Kidney glomerular epithelial cell (primary cell): ENCODE data around the gene UBR1.
"Not testable (repeated sequence)": the region's sequence is repeated elsewhere in the genome, so short reads cannot be mapped to it uniquely, and the experiment has no call there.

Experiments
- DNase-seq: peaks from one replicate; lab custom pipeline; 2025; lab: John Stamatoyannopoulos, UW

UBR1 gene

DNA sequence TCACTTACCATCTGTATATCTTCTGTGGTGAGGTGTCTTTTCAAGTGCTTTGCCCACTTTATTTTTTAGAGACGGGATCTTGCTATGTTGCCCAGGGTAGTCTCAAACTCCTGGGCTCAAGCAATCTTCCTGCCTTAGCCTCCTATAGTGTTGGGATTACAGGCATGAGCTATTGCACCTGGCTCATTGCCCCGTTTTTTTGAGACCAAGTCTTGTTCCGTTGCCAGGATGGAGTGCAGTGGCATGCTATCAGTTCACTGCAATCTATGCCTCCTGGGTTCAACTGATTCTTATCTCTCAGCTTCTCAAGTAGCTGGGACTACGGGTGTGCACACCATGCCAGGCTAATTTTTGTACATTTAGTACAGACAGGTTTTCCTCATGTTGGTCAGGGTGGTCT lies 132.7 kb downstream of the UBR1 start:
- no peak for DNase-seq

DNA sequence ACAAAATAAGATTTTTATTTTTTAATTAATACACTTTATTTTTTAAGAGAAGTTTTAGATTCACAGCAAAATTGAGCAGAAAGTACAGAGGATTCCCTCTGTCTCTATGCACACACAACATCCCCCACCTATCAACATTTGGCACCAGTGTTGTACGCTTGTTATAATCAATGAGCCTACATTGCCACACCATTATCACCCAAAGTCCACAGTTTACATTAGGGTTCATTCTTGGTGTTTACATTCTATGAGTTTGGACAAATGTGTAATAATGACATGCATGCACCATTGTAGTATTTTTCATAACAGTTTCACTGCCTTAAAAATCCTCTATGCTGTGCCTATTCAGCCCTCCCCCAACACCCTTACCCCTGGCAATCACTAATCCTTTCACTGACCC lies 134.0 kb downstream of the UBR1 start:
- DNase-seq: no peak

- no peak for DNase-seq
Observed at GRCh38 chr15:42964476-42964875, 141.4 kb downstream of the UBR1 start.

- no peak for DNase-seq
Observed at GRCh38 chr15:42955518-42955917, 150.3 kb downstream of the UBR1 start.

DNA sequence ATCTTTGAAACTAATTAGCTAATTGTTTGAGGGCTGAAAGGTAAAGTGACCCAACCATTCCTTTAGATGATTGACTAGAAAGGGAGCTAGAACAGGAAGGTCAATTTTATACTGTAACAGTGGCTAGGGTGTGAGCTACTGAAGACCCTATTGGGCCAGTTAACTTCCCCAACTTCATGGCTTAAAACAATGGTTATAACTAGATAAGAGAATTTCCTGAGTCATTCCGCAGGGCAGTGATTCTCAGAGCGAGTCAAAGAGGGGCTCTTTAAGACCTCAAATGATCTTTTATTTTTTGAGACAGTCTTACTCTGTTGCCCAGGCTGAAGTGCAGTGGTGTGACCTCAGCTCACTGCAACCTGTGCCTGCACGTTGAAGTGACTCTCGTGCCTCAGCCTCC lies 151.5 kb downstream of the UBR1 start:
- DNase-seq: no peak

- not testable (repeated sequence) for DNase-seq
Observed at GRCh38 chr15:42948898-42949297, 156.9 kb downstream of the UBR1 start.

DNA sequence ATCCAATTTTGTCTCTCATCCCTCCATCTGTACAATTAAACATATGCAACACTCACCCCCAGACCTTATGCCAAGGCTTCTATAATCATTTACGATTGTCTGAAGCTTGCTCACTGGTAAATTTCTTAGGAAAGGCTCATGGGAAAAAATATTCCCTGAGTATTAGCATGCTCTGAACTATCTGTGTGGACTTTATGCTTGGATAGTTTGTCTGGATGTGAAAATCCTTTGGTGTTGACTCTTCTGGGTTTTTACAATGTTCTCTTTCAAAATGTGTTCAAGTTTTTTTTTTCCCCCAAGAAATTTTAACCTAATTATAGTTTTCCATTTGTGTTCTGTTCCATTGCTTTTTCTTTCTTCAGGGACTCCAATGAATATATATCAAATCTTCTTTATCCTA lies 165.3 kb downstream of the UBR1 start:
- no peak for DNase-seq

DNA sequence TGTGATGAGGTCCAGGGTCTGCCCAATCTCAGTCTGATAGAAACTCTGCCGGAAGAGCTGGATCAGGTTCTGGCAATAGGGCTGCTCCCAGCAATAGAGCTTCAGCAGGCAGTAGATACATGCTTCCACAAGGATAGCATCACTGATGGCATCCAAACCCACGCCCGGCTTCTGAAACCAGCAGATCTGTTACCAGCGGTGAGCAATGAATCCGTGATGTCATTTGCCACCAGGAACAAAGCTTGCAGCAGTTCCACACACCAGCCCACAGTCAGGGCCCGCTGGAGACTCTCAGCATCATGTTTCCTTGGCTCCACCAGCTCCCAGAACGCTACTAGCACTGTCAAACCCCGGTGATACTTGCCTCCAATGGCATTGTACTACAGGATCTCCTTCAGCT lies 166.0 kb downstream of the UBR1 start:
- DNase-seq: no peak

DNA sequence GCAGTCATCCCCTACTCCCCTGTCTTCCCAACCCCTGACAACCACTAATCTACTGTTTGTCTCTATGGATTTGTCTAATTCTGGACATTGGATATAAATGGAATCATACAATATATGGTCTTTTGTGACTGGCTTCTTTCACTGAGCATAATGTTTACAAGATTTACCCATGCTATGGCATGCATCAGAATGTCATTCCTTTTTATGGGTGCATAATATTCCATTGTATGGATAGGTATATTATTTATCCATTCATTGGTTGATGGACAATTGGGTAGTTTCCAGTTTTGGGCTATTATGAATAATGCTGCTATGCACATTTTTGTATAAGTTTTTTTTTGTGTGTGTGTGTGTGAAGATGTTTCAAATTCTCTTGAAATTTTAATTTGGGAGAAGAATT lies 168.7 kb downstream of the UBR1 start:
- no peak for DNase-seq

DNA sequence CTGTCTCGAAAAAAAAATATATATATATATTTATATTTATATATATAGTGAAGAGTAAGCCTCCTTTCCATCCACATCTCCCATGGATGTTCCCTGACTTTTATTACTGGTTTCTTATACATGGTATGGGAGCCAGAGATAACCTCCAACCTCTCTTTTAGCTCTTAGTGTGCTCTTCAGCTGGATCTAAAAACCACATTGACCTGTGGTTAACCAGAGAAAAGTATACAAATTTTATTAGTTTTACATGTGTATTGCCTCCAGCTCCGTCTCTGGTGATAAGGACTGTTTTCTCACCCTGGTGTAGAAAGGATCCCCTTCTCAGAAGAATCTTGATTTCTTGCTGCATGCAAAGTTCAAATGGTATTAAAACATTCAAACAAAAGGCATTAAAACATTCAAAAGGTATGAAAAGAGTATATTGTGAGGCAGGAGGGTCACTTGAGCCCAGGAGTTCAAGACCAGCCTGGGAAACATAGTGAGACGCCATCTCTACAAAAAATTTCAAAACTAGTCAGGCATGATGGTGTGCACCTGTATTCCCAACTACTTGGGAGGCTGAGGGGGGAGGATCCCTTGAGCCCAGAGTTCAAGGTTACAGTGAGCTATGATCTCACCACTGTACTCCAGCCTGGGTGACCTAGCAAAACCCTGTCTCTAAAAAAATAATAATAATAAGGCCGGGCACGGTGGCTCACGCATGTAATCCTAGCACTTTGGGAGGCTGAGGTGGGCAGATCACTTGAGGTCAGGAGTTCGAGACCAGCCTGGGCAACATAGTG lies 171.8 kb downstream of the UBR1 start:
- no peak for DNase-seq

DNA sequence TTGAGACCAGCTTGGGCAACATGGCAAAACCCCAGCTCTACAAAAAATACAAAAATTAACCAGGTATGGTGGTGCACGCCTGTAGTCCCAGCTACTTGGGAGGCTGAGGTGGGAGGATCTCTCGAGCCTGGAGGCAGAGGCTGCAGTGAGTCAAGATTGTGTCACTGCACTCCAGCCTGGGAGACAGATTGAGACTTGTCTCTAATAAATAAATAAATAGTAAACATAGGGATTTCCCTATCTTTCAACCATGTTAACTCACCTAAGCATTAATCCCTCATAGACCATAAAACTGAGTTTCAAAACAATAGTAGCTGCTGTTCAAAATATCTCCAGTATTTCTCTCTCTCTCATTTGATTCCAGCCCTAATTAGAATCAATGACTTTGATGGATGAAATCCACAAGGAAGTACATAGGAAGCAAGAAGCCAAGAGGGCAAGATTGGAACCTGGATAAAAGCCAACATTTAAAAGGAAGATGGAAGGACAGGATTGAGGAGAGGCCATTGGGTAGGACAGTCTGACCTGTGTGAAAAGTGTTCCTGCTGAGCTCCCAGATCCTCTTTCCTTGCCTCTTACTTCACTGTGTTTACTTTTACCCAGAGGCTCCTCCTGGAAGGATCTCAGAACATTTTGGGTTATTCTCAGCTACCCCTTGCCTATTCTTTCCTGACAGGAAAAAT lies 172.9 kb downstream of the UBR1 start:
- no peak for DNase-seq

DNA sequence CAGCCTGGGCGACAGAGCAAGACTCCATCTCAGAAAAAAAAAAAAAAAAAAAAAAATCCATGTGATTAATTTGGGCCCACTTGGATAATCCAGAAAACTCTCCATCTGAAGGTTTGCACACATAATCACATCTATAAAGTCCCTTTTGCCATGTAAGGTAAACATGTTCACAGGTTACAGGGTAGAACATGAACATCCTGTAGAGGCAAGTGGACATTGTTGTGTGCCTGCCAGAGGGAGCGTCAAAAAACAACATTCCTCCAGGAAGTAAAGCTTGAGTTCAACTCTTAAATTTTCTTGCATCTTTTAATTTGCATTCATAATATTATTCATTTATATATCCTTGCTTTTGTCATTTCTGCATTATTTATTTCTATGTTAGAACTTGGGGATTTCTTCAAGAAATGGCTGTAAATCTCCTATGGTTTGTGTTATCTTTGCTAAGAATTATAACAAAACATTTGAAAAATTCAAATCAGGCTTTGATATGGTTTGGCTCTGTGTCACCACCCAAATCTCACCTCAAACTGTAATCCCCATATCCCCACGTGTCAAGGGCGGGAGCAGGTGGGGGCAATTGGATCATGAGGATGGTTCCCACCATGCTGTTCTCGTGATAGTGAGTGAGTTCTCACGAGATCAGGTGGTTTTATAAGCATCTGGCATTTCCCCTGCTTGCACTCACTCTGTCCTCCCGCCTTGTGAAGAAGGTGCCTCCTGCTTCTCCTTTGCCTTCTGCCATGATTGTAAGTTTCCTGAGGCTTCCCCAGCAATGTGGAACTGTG lies 173.9 kb downstream of the UBR1 start:
- DNase-seq: no peak

GRCh38 chr15:42929306-42929848 lies 176.5 kb downstream of the UBR1 start:
- no peak for DNase-seq

DNA sequence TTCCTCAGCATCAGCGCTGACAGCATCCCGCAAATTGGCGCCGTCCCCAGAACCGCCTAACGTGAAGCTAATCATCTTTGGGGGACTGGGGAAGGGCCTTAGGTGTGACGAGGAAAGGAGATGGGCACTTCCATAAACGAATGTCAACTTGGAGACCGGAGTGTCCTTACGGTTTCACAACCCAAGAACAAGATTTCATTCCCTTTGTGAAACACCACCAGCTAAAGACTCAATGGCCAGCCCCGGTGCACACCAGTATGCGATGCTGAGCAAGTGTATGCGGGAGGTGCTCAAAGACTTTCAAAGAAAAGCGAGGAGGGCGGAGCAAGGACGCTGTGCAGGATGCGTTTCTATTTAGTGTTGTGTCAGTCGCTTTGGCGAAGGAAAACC lies 184.5 kb downstream of the UBR1 start:
- peak; percentile 16 for DNase-seq

- DNase-seq: peak; percentile 97
Observed at GRCh38 chr15:42920519-42921341, 185.1 kb downstream of the UBR1 start, which contains the start of gene TTBK2. TSS of gene TTBK2 (minus strand) at chr15:42920778. CDS start at chr15:42878617, 42,161 bp downstream.

GRCh38 chr15:42919799-42920518 lies 185.9 kb downstream of the UBR1 start:
- no peak for DNase-seq

DNA sequence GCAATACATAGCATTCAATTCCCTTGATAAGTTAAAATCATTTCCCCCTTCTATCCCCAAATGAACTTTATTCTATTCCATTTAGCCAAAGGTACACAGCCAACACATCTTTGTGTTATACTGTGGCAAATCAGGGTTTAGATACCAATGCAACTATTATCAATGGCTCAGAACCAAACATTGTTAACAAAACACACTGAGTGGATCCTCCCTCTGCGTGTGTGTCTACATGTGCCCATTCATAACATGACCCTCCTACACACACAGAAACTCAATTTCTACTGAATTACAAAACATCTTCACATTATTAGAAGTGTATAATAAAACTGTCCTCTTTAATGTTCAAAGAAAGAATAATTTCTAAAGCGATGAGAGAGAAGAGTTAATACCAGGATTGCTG lies 186.5 kb downstream of the UBR1 start:
- DNase-seq: no peak

- no peak for DNase-seq
Observed at GRCh38 chr15:42918047-42918446, 187.8 kb downstream of the UBR1 start.

DNA sequence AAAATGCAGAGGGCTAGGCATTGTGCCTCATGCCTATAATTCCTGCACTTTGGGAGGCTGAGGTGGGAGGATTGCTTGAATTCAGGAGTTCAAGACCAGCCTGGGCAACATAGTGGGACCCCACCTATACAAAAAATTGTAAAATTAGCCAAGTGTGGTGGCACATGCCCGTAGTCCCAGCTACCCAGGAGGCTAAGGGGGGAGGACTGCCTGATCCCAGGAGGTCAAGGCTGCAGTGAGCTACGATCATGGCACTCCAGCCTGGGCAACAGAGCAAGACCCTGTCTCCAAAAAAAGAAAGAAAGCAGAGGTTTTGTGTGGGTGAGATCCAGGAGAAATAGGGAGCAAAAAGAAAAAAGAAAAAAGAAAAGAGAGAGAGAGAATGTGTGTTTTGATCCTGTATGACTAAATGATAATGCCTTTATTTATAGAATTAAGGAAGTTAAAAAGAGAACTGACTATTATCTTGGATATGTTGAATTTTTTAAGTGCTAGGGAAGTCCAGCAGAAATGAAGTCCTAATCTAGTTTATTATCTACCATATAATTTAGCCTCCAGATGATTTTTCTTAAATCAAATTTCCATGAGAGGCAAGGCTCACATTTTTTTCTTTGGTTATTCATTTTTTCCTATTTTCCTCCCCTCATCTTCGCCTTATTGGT lies 190.1 kb downstream of the UBR1 start:
- DNase-seq: no peak

- peak; percentile 28 for DNase-seq
Observed at GRCh38 chr15:42914728-42915497, 190.9 kb downstream of the UBR1 start.
